ENCODE measurements around the gene GSK3B. TPM values are rescaled to one million over a fixed set of nuclear protein-coding genes. Genes with fewer than 3 reads are reported as not detected.

The GSK3B gene
- total and polyA plus RNA-seq, 10 of the 15 experiments (the other 5 are each of a cell fraction or from before 2014, with no cell fraction given), result 8.5 to 49.8 (median 25.5) TPM

DNA sequence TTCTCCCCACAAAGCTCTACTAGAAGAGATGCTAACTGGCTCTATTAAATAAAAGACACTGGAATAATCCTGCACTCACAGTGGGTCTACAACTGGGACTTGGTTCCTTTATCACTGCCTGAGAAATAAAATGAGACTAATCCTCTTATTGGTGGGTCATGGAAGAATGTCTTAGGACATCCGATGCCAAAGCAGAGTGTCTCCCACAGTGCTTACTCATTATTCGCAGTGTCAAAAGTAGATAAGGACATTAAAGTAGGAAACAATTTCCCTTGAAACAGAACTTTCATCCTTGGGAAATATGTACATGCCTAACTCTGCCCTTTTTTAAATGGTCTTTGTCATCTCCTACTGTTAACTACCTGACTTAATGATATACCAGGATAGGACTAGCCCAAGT is 71.5 kb downstream of the GSK3B start:
- no peak overlapping the region for H3K27ac ChIP-seq (ENCODE audit: control insufficient read depth, insufficient read depth)
- H3K36me3 ChIP-seq (ENCODE audit: control insufficient read depth in 2 of 2, insufficient read depth in 2 of 2, low read length in 1 of 2), result no peaks in the 10 kb centered on the region; a peak in 1 of 4 replicates
- no peak overlapping the region for H2AFZ ChIP-seq (ENCODE audit: control insufficient read depth, low read depth, low read length)
- BruUV-seq (replicated peaks), result no TSS peak
- SMC1A ChIA-PET (ENCODE audit: uncharacterized antibody, unreplicated experiment), result interaction anchor here (1.0 to 1.4 kb wide), 2 partner anchors 9 to 30 kb away, joined by 3 to 4 read pairs; no protein-coding TSS in a partner anchor
- TF ChIP-seq NFIC (IDR thresholded peaks at IDR 0.05; ENCODE audit: low read depth, low read length) (no peak), ESRRA (IDR thresholded peaks at IDR 0.05; ENCODE audit: low read length) (no peak), SPI1 (IDR thresholded peaks at IDR 0.05; ENCODE audit: borderline replicate concordance, insufficient read depth, low read depth, low read length) (no peak)
- H3K4me3 ChIP-seq, result no peak overlapping the region
- DNase-seq (ENCODE audit: low read depth, low spot score) (no peak), FAIRE-seq (no peak), ATAC-seq (no peak)
- whole genome bisulfite sequencing (ENCODE audit: insufficient coverage, insufficient replicate concordance, low lambda C conversion rate, missing lambda C conversion rate), result 98% methylated on average over 2 of the region's 2 CpGs
- in situ Hi-C loops (cut with MboI) (no loop called here), intact Hi-C loops (cut with micrococcal nuclease; ENCODE audit: unreplicated experiment) (no loop called here)
- H3K4me2 ChIP-seq (ENCODE audit: control insufficient read depth, insufficient read depth), result no peak overlapping the region
- no peaks in the 10 kb centered on the region for H4K20me1 ChIP-seq (ENCODE audit: control insufficient read depth, insufficient read depth)
- H3K9me3 ChIP-seq (replicated peaks; ENCODE audit: control insufficient read depth, insufficient read depth, low read length), result no peaks in the 10 kb centered on the region; the same call in 1 of the 3 replicates
- H3K9ac ChIP-seq (ENCODE audit: control insufficient read depth, insufficient read depth, low read length), result no peak overlapping the region
- peaks cover 90% of the 10 kb centered on the region for H3K79me2 ChIP-seq (ENCODE audit: control insufficient read depth, insufficient read depth, low read length)
- peaks cover 12% of the 10 kb centered on the region for H3K4me1 ChIP-seq (ENCODE audit: control insufficient read depth, insufficient read depth, low read length)
- POLR2A ChIA-PET, result interaction anchor here (0.6 kb wide), 1 partner anchor 17 kb away, joined by 3 read pairs; no protein-coding TSS in a partner anchor
- CTCF ChIA-PET, result interaction anchor here (0.8 kb wide), 1 partner anchor 22 kb away, joined by 4 read pairs; no protein-coding TSS in a partner anchor
- RAD21 ChIA-PET (ENCODE audit: unreplicated experiment), result no interaction called here
- H3K27me3 ChIP-seq (replicated peaks in 1 of 2; ENCODE audit: control insufficient read depth in 2 of 2, insufficient read depth in 2 of 2, low read length in 1 of 2), result no peaks in the 10 kb centered on the region

DNA sequence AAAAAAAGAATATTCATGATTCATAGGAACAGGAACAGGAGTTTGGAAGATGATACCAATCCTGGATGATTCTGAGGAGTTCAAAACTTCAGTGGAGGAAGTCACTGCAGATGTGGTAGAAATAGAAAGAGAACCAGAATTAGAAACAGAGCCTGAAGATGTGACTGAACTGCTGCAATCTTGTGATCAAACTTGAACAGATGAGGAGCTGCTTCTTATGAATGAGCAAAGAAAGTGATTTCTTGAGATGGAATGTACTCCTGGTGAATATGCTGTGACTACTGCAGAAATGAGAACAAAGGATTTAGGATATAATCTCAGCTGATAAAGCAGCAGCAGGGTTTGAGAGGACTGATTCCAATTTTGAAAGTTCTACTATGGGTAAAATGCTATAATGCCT is 72.7 kb downstream of the GSK3B start:
- Histone ChIP-seq H3K27me3 (replicated peaks in 1 of 2; ENCODE audit: control insufficient read depth in 2 of 2, insufficient read depth in 2 of 2, low read length in 1 of 2) (no peaks in the 10 kb centered on the region), H3K36me3 (ENCODE audit: control insufficient read depth in 2 of 2, insufficient read depth in 2 of 2, low read length in 1 of 2) (no peaks in the 10 kb centered on the region), H2AFZ (ENCODE audit: control insufficient read depth, low read depth, low read length) (no peak overlapping the region), H4K20me1 (ENCODE audit: control insufficient read depth, insufficient read depth) (peaks cover 2% of the 10 kb centered on the region; the same call in 1 of the 2 replicates), H3K27ac (ENCODE audit: control insufficient read depth, insufficient read depth) (no peak overlapping the region; the same call in 1 of the 2 replicates), H3K4me1 (ENCODE audit: control insufficient read depth, insufficient read depth, low read length) (peaks cover 13% of the 10 kb centered on the region), H3K4me3 (no peak overlapping the region), H3K9ac (ENCODE audit: control insufficient read depth, insufficient read depth, low read length) (no peak overlapping the region), H3K9me3 (replicated peaks; ENCODE audit: control insufficient read depth, insufficient read depth, low read length) (no peaks in the 10 kb centered on the region; the same call in 1 of the 3 replicates), H3K4me2 (ENCODE audit: control insufficient read depth, insufficient read depth) (0 out of 2 replicates have a peak overlapping the region, but pooled peaks have one; percentile 38), H3K79me2 (ENCODE audit: control insufficient read depth, insufficient read depth, low read length) (peaks cover 92% of the 10 kb centered on the region)
- DNase-seq (ENCODE audit: low read depth, low spot score), result no peak
- no TSS peak for BruUV-seq (replicated peaks)
- ChIA-PET CTCF (no interaction called here), POLR2A (interaction anchor here (0.9 kb wide), 1 partner anchor 10 kb away, joined by 3 read pairs; no protein-coding TSS in a partner anchor), SMC1A (ENCODE audit: uncharacterized antibody, unreplicated experiment) (interaction anchor here (0.6 to 2.4 kb wide), 7 partner anchors 9 to 55 kb away, joined by 3 to 8 read pairs (median 3); no protein-coding TSS in a partner anchor), RAD21 (ENCODE audit: unreplicated experiment) (no interaction called here)
- ATAC-seq, result no peak
- in situ Hi-C loops (cut with MboI), result no loop called here
- no peak for FAIRE-seq
- intact Hi-C loops (cut with micrococcal nuclease; ENCODE audit: unreplicated experiment), result no loop called here
- no peak for TF ChIP-seq USF1 (IDR thresholded peaks at IDR 0.05; ENCODE audit: borderline replicate concordance, extremely low read length, insufficient read depth, low read depth, low read length)
- TF ChIP-seq PAX5 (IDR thresholded peaks at IDR 0.05; ENCODE audit: borderline replicate concordance, low read depth, low read length), result no peak
- TF ChIP-seq MXI1 (IDR thresholded peaks at IDR 0.05; ENCODE audit: low read depth, low read length), result no peak
- TF ChIP-seq BMI1 (IDR thresholded peaks at IDR 0.05; ENCODE audit: borderline replicate concordance), result no peak
- no peak for TF ChIP-seq TARDBP (IDR thresholded peaks at IDR 0.05; ENCODE audit: borderline replicate concordance)
- TF ChIP-seq SMC3 (IDR thresholded peaks at IDR 0.05; ENCODE audit: borderline replicate concordance, low read length), result no peak
- no peak for TF ChIP-seq TCF7 (IDR thresholded peaks at IDR 0.05; ENCODE audit: borderline replicate concordance)
- no peak for TF ChIP-seq IRF4 (IDR thresholded peaks at IDR 0.05; ENCODE audit: low read depth, low read length)
